ENCODE results near the gene GAB2. TPM values are rescaled to one million over a fixed set of nuclear protein-coding genes. Genes with fewer than 3 reads are reported as not detected.

GAB2 gene
- total RNA-seq, 1 experiment from 2014 or later = 3.3 TPM

GRCh38 chr11:78214331-78215194 lies 203.1 kb downstream of the GAB2 start:
- Histone ChIP-seq H3K79me2 (ENCODE audit: insufficient read depth, low read length) (no peaks in the 10 kb centered on the region), H4K8ac (replicated peaks; ENCODE audit: insufficient read length, low read depth, low read length) (no peak overlapping the region), H2BK12ac (ENCODE audit: insufficient read length, low read depth, low read length) (no peak overlapping the region), H3K4ac (ENCODE audit: low read depth, low read length) (no peak overlapping the region), H3K9ac (ENCODE audit: extremely low read depth, insufficient read length, low read length) (no peak overlapping the region), H3K27ac (ENCODE audit: insufficient read length, low read depth, low read length) (no peak overlapping the region), H3K4me1 (ENCODE audit: insufficient read depth, low read length) (no peaks in the 10 kb centered on the region), H3K4me2 (ENCODE audit: insufficient read depth, insufficient read length, low read length) (no peak overlapping the region), H2BK20ac (ENCODE audit: low read depth, low read length, poor library complexity, severe bottlenecking) (no peak overlapping the region), H2AK5ac (ENCODE audit: insufficient read length, low read length) (no peak overlapping the region), H4K20me1 (ENCODE audit: control insufficient read depth, insufficient read depth, insufficient read length) (no peaks in the 10 kb centered on the region), H3K18ac (ENCODE audit: insufficient read length, low read depth, low read length) (no peak overlapping the region), H3K23me2 (ENCODE audit: insufficient read length, low read depth, low read length, poor library complexity, severe bottlenecking) (no peaks in the 10 kb centered on the region), H4K91ac (ENCODE audit: insufficient read length, low read depth, low read length) (no peak overlapping the region), H3K56ac (ENCODE audit: insufficient read length, low read depth, low read length) (no peak overlapping the region), H2AFZ (ENCODE audit: low read length) (no peak overlapping the region), H2BK5ac (ENCODE audit: insufficient read length, low read length) (no peak overlapping the region), H4K5ac (ENCODE audit: insufficient read length, low read depth, low read length) (no peak overlapping the region), H3T11ph (ENCODE audit: low read length) (no peak overlapping the region), H2BK15ac (ENCODE audit: low read depth, low read length) (no peak overlapping the region), H3K79me1 (ENCODE audit: insufficient read depth, low read depth, low read length, poor library complexity, severe bottlenecking) (no peaks in the 10 kb centered on the region), H3K14ac (ENCODE audit: insufficient read depth, low read length) (no peak overlapping the region), H3K27me3 (ENCODE audit: insufficient read depth, low read length) (no peaks in the 10 kb centered on the region), H2BK120ac (ENCODE audit: low read depth, low read length, poor library complexity, severe bottlenecking) (no peak overlapping the region), H3K23ac (ENCODE audit: insufficient read length, low read depth, low read length) (no peak overlapping the region), H3K9me3 (ENCODE audit: control insufficient read depth, low read depth, low read length) (no peaks in the 10 kb centered on the region)
- TF ChIP-seq, protein P1, sequence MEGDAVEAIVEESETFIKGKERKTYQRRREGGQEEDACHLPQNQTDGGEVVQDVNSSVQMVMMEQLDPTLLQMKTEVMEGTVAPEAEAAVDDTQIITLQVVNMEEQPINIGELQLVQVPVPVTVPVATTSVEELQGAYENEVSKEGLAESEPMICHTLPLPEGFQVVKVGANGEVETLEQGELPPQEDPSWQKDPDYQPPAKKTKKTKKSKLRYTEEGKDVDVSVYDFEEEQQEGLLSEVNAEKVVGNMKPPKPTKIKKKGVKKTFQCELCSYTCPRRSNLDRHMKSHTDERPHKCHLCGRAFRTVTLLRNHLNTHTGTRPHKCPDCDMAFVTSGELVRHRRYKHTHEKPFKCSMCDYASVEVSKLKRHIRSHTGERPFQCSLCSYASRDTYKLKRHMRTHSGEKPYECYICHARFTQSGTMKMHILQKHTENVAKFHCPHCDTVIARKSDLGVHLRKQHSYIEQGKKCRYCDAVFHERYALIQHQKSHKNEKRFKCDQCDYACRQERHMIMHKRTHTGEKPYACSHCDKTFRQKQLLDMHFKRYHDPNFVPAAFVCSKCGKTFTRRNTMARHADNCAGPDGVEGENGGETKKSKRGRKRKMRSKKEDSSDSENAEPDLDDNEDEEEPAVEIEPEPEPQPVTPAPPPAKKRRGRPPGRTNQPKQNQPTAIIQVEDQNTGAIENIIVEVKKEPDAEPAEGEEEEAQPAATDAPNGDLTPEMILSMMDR (conservative IDR thresholded peaks at IDR 0.05) = no peak
- peaks cover 11 to 22% (median 20%) of the 10 kb centered on the region in 3 experiments for H3K36me3 Mint-ChIP-seq (ENCODE audit: insufficient read depth in 1 of 3, low read depth in 3 of 3)
- DNase-seq = no peak
- no peaks in the 10 kb centered on the region for H3K4me1 Mint-ChIP-seq
- H3K4me3 Mint-ChIP-seq = no peak overlapping the region
- H3K9me3 Mint-ChIP-seq = no peaks in the 10 kb centered on the region
- H3K27ac Mint-ChIP-seq = peak overlapping the region in 1 of 3 experiments; percentile 74; a peak in 2 of 7 replicates
- H3K27me3 Mint-ChIP-seq (ENCODE audit: low read depth) = no peaks in the 10 kb centered on the region
- no CpG with 5 or more reads among the region's 12 CpGs for whole genome bisulfite sequencing (ENCODE audit: extremely low coverage, insufficient read length, low lambda C conversion rate)

Measured in H9 (cell line).